HG02938 (cell line): Measurements from ENCODE around the gene CDH15.
A peak's percentile ranks its signal among the peaks of the same experiment; 100 is the strongest.

ENCODE experiments used
- ATAC-seq: cut with Tn5 transposase; IDR thresholded peaks from one replicate; pipeline ENCODE4 v1.9.1; 2021; ENCODE audit warnings: mild to moderate bottlenecking, moderate library complexity; ENCODE audit not compliant: unreplicated experiment

Gene CDH15

GRCh38 chr16:89198417-89199240, 27.1 kb downstream of the CDH15 start:
- ATAC-seq, result no peak

DNA sequence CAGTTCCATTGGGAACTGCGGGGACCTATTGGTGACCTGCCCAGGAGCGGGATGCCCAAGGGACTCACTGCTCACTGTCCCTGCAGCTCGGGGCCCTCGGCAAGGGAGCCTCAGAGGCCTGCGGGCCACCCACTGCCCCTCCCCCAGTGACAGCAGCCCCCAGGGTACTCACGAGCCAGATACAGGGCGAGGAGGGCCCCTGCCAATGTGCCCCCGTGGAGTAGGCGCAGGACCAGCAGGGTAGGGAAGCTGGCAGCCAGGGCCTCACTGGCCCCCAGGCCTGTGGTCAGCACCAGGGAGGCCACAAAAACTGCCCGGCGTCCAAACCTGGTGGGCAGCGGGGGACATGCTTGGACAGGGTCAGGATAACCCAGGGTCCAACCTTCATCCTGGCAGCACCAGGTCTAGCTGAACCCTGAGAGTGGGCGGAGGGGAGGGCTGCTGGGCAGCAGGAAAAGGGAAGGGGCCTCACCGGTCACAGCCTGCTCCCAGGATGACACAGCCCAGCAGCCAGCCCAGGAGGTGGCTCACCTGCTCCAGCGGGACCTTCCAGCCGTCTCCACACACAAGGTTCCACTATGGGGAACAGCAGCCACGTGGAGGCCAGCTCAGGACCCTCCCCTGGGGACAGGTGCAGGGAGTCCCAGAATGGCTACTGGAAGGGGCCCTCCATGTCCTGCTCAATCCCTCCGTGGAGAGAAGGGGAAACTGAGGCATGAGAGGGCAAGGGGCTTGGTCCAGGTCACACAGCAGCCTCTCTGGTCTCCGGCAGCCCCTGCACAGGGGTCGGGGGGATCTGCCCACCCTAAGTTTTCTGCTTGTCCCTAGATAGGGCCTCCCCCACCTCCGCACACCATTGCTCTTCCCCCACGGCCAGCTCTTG, 27.9 kb downstream of the CDH15 start:
- no peak for ATAC-seq

- ATAC-seq, result no peak
These were observed 28.7 kb downstream of the CDH15 start, which contains the start of gene SLC22A31 for GRCh38 chr16:89200124-89200849. Gene SLC22A31, minus strand, starts transcription at chr16:89200537. Its CDS starts 36 bp downstream, at chr16:89200501.

DNA sequence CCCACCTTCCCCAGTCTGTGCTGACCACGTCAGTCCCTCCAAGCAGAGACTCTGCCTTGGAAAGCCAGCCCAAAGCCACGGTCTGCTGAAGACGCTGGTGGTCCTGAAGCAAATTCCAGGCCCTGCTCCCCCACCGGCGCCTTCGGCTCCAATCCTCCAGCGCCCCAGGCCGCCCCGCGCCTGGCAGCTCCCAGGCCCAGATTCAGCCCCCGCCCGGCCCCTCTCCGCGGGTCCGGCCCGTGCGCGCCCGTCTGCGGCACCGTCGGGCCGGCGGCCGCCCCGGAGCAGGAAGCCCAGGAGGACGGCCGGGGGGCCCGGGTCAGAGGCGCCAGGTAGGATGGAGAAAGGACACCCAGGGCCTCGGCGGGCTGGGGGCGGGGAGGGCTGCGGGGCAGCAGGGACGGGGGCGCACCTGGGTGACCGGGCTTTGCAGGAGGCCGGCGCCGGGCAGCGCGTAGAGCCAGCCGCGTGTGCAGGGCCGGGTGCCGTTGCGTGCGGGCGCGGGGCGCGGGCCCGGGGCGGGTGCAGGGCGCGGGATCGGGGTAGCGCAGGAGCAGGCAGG, 29.4 kb downstream of the CDH15 start:
- no peak for ATAC-seq

DNA sequence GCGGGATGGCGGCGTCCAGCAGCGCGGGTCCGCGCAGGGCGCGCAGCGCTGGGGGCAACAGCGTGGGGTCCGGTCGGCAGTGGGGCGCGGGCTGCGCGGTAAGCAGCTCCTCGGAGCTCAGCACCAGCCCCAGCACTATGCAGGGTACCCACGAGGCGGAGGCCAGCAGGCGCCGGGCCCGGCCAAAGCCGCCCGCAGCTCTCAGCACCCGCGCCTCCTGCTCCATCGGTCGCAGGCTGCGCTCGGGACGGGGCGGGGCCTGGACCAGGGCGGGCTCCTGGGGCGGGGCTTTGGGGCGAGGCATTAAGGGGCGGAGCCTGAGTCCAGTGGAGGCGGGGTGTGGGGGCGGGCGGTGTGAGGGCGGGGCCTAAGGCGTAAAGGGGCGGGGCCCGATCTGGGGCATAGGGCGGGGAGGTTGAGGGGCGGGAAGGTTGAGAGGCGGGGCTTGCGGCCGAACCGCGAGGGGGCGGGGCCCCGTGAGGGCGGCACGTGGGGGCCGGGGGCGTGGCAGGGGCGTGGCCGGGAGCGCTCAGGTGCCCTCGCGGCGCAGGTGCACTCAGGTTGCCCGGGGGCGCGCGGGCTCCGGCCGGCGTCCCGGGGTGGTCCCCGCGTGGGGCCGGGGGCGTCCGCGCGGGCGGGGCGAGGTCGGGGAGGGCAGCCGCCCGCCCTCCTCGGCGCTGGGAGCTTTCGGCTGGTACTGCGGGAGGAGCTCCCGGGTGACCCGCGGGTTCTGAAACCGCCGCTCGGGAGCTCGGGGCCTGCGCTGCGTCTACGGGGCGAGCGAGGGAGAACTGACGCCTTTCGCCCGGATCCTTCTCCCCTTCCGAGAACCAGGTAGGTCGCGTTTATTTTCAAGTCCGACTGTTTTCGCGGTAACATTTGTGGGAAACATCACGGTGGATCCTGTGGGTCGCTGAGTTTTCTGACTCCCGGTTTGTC, 30.2 kb downstream of the CDH15 start:
- no peak for ATAC-seq

DNA sequence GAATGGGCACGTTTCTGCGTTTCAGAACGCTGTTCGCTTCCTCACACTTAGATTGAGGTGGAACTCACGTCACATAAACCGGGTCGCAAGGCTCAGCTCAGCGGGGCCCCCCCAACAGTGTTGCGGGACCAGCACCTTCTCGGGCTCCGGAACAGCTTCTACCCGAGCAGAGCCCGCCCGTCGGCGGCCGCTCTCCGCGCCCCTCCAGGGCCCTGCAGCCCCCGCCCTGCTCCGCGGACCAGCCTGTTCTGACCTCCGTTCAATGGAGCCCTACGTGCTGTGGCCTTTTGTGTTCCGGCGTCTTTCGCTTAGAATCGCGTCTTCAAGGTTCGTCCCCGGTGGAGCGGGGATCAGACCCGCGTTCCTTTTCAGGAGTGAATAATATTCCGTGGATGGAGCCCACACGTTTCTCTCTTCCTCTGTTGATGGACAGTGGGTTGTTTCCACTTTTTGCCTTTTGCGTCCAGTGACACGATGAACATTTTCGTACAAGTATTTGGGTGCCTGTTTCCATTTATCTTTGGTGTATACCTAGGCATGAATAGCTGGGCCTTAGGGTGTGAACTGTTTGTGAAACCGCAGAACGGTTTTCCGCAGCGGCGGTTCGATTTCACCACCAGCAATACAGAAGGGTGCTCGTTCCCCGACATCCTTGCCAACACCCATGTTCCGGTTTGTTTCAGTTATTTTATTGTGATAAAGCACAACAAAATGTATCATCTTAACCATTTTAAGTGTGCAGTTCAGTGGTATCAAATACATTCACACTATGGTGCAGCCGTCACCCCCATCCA, 31.1 kb downstream of the CDH15 start:
- ATAC-seq, result no peak

GRCh38 chr16:89207993-89208392, 36.4 kb downstream of the CDH15 start:
- no peak for ATAC-seq

DNA sequence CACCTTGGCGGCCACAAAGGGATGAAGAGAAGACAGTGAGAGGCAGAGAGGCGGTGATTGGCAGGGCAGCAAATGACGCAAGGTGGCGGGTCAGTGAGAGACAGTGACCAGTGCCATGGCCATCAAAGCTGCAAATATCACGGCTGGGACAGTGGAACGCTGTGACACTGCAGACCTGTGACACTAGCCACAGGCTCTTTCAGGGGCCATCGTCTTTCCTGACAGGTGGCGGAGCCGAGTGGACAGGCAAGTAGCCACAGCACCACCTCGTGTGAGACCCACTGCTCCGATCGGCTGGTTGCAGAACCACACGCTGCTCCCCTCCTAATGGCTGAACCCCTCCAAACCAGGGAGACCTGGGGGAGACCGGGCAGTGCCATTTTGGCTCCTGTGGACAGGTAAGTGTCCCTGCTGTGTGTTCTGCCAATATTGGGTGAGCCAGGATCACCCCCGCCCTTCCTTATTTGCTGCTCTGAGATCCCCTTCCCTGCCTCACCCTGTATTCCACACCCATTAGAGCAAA, 38.0 kb downstream of the CDH15 start:
- no peak for ATAC-seq

DNA sequence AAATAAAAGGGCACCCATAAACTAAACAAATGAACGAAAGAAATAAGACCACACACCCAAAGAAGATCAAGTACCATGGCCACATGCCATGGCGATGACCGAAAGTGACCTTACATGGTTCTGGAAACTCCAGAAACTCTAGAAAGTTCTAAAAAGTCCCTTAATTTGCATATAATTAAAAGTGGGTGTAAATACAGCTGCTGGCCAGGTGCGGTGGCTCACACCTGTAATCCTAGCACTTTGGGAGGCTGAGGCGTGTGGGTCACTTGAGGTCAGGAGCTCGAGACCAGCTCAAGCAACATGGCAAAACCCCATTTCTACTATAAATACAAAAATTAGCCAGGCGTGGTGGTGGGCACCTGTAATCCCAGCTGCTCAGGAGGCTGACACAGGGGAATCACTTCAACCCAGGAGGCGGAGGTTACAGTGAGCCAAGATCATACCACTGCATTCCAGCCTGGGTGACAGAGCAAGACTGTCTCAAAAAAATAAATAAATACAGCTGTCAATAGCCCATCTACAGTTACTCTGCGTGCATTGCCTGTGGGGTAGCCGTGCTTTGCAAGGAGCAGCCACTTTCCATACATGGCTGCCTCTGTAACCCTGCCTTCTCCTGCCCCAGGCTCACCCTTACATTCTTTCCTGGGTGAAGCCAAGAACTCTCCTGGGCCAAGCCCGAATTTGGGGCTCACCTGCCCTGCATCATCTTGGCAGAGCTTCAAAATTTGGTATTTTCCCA, 38.8 kb downstream of the CDH15 start:
- ATAC-seq, result no peak

- ATAC-seq, result no peak
These were observed 39.5 kb downstream of the CDH15 start for GRCh38 chr16:89210904-89211515.

DNA sequence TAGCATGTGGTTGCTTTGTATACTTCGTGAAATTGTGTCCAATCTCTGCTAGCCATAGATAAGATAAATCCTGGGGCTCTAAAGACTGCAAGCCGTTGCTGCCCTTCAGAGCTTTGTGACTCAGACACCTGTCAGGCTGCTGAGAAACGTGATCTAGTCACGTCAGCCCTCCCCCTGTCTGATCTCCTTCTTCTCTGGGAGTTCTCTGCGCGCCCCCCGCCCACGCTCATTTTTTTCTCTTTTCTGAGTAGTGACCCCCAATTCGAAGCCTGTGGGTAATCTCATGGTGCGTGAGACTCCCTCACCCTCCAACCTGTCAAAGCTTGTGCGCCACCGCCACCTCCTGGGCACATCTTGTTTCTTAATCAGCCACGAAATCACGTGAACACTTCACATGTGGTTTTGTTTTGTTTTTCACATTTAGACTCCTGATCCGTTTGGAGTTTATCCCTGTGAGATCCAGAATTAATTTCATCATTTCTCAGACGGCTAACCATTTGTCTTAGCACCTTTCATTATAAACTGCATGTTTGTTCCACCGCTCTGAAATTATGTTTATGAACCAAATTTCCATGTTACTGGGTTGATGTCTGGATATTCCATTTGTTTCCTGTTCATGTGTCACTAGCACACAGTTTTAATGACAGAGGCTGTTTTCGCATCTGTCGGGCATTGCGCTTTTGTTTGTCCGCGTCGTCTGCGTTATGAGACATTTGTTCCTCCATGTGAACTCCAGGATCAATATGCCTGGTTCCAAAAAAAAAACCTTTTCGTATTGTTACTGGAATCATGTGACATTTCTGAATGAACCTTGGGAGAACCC, 45.0 kb downstream of the CDH15 start:
- ATAC-seq, result no peak

- no peak for ATAC-seq
These were observed 45.5 kb downstream of the CDH15 start for GRCh38 chr16:89217138-89217387.

- ATAC-seq, result peak; percentile 75
These were observed 46.0 kb downstream of the CDH15 start, which contains the start of gene ZNF778 for GRCh38 chr16:89217388-89218191. Gene ZNF778, plus strand, starts transcription at chr16:89217703. Its CDS starts 3,425 bp downstream, at chr16:89221128.

DNA sequence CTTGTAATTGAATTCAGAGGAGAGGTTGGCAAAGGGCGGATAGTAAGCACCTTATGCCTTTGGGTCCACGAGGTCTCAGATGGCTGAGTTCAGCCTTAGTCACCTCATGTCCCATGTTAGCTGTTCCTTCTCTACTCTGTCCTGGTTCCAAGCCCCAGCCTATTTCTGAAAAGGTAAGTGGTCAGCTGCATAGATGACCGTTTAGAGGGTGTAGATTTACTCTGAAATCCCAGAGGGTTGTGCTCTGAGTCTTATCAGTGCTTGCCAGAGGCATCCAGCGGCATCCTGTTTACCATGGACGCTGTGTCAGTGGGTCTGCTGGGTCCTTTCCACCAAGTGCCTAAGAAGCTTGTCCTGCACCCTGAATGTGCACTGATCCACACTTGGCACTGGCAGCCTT, 47.8 kb downstream of the CDH15 start:
- no peak for ATAC-seq

DNA sequence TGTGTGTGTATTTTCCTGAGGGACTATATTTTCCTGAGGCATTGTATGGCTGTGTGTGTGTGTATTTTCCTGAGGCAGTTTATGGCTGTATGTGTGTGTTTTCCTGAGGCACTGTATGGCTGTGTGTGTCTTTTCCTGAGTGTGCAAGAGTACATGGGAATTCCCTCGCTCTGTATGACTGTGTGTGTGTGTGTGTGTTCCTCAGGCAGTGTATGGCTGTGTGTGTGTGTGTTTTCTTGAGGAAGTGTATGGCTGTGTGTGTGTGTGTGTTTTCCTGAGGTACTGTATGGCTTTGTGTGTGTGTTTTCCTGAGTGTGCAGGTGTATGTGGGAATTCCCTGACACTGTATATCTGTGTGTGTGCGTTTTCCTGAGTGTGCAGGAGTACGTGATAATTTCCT, 50.1 kb downstream of the CDH15 start:
- no peak for ATAC-seq

GRCh38 chr16:89222931-89223330, 51.4 kb downstream of the CDH15 start:
- ATAC-seq, result no peak
